HL-60/S4 treated with phorbol 12-myristate 13-acetate at 8.2 ng/mL for 4 days and 3 days (cell line): ENCODE measurements around the gene MRPS14.
"Not testable (repeated sequence)": the region's sequence is repeated elsewhere in the genome, so short reads cannot be mapped to it uniquely, and the experiment has no call there.

Source experiments
- in situ Hi-C: fragments of 300-500 bp; cut with MboI; formaldehyde crosslinking; loops from 2 replicates; pipeline ENCODE4 v1.15.0; 2022; ENCODE audit warnings: low sequenced_read_pairs

MRPS14 gene

GRCh38 chr1:175023043-175023921, at the start of gene MRPS14:
Gene MRPS14 (minus strand): TSS chr1:175023425. CDS start chr1:175023408, 17 bp downstream.
- in situ Hi-C loops = no loop called here

- in situ Hi-C loops = no loop called here
Measured at GRCh38 chr1:175072099-175072951, 49.1 kb upstream of the MRPS14 start.

DNA sequence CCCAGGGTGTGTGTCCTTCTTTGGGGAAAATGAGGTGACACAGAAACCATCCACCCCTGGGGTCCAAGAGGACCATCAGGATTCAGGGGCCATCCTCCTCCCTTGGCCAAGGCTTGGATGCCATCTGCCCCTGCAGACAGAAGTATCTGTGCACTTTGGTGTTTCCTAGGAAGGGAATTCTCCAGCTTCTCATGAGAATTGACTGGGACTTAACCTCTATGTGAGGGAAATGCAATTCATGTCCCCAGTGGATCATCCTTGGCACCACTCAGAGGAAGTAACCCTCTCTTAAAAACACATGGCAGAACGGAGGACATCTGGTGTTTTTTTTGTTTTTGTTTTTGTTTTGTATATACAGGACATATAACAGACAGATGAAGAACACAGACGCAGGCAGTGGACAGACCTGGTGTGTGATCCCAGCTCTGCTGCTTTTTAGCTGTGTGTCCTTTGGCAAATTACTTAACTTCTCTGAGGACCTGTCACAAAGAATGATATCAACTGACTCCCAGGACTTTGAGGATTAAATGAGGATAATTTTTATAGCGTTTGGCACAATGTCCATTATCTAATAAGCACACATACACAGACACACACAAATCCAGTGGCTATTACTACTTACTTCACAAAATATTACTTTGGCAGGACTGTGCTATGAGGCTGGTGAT, 48.2 kb upstream of the MRPS14 start:
- in situ Hi-C loops = no loop called here

DNA sequence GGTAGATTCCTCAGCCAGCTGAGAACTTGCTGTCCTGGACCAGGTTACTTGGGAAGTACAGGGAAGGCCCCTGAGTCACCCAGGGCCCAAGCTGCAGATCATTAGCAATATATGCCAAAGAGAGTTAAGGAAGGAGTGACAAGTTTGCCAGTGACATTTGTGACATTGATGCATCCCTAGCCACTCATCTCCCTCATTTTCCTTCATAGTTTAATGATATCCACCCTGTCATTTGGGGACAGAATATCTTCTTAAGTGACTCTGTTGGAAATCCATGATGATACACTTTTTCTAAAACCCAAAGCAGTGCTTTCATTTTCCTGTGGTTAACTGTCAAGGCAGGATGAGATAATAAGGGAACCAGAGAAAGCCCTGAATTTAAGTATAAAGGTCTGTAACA, 47.6 kb upstream of the MRPS14 start:
- in situ Hi-C loops = no loop called here

- in situ Hi-C loops = no loop called here
Measured at GRCh38 chr1:175067362-175068106, 44.3 kb upstream of the MRPS14 start, which contains the start of gene TNN. Gene TNN (plus strand): TSS chr1:175067833. CDS start chr1:175077419, 9,586 bp downstream.

- in situ Hi-C loops = no loop called here
Measured at GRCh38 chr1:175062858-175063257, 39.6 kb upstream of the MRPS14 start.

- in situ Hi-C loops = no loop called here
Measured at GRCh38 chr1:175062339-175062738, 39.1 kb upstream of the MRPS14 start.

GRCh38 chr1:175054736-175055135, 31.5 kb upstream of the MRPS14 start:
- in situ Hi-C loops = no loop called here

GRCh38 chr1:175050992-175051391, 27.8 kb upstream of the MRPS14 start:
- in situ Hi-C loops = no loop called here

- in situ Hi-C loops = no loop called here
Measured at GRCh38 chr1:175045519-175045918, 22.3 kb upstream of the MRPS14 start.

GRCh38 chr1:175045097-175045496, 21.9 kb upstream of the MRPS14 start:
- in situ Hi-C loops = no loop called here

DNA sequence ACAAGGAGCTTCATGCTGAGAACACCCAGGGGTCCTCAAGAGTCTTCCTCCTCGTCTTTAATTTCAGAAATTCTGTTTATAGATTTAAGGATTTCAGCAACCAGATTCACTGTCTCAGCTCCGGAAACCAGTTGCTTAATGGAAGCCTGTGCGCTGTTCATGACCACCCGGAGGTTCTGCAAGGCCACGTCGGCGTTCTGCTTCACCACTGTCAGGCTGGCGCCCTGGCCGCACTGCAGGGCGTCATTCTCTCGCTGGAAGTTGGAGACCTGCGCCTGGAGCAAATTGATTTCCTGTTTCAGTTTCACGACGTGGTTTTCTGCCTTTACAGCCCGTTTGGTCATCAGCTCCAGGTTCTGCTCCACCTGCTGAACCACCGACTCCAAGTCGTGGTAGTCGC, 21.4 kb upstream of the MRPS14 start:
- in situ Hi-C loops = not testable (repeated sequence)

DNA sequence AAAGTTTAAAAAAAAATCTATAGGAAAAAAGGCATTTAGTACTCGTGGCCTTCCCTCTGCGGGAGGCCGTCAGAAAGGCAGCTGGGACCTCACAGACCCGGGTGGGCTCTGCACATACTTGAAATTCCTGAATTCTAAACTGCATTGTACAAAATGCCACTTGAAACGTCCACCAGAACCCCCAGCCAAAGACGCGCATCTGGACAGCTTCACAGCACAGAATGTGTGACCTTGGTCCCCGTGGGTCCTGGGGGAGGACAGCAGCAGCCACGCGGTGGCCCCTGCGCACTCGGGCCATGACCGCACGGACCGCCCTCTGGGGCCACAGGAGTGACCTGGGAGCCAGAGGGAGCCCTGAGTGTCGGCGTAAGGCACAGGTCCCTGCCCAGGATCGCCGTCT, 20.6 kb upstream of the MRPS14 start:
- in situ Hi-C loops = no loop called here

DNA sequence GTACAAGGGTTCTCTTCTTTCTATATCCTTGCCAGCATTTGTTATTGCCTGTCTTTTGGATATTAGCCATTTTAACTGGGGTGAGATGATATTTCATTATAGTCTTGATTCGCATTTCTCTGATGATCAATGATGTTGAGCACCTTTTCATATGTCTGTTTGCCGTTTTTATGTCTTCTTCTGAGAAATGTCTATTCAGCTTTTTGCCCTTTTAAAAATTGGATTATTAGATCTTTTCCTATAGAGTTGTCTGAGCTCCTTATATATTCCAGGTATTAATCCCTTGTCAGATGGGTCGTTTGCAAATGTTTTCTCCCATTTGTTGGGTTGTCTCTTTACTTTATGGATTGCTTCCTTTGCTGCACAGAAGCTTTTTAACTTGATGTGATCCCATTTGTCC, 19.4 kb upstream of the MRPS14 start:
- in situ Hi-C loops = no loop called here

GRCh38 chr1:175040324-175040879, 17.2 kb upstream of the MRPS14 start:
- in situ Hi-C loops = no loop called here

DNA sequence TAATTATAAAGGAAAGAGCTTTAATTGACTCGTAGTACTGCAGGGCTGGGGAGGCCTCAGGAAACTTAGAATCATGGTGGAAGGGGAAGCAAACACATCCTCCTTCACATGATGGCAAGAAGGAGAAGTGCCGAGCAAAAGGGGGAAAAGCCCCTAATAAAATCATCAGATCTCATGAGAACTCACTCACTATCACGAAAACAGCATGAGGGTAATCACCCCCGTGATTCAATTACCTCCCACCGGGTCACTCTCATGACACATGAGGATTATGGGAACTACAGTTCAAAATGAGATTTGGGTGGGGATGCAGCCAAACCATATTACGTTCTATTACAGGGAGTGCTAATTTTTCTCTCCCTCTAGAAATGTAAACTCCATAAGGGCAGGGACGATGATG, 14.2 kb upstream of the MRPS14 start:
- in situ Hi-C loops = no loop called here

GRCh38 chr1:175036476-175036875, 13.3 kb upstream of the MRPS14 start:
- in situ Hi-C loops = no loop called here

DNA sequence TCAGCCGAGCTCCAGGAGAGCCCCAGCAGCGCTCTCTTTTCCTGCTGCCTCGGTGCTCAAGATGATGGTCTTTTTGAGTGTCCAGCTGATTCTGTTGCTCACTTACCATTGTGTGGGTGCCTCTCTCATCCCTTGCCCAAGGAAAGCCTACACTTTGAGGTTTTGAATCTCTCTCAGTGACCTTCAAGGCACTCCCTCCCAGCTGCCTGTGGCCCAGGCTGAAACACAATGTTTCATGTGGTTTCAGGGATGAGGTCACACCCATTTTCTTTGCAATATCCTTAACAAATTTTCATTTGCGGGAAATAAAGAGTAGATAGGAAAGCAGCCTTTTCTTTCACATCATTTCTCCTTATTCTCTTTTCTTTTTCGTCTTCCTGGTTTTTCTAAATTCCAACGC, 12.6 kb upstream of the MRPS14 start:
- in situ Hi-C loops = no loop called here

DNA sequence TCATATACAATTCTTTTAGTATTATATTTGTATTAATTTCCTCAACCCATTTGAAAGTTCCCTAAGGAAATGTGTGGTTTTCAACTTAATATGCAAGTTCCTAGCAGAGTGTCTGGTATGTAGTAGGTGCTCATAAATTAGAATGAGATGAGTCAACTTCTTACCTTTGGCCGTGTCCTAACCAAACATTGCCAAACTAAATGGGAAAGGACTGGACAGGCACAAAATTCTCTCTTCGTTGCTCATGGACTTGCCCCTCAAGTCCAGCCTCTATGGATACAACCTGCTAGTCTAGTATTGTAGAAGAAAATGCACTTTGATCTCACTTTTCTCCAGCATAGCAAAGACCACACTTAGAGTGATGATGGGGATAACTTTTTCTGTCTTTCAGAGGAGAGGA, 11.6 kb upstream of the MRPS14 start:
- in situ Hi-C loops = no loop called here

DNA sequence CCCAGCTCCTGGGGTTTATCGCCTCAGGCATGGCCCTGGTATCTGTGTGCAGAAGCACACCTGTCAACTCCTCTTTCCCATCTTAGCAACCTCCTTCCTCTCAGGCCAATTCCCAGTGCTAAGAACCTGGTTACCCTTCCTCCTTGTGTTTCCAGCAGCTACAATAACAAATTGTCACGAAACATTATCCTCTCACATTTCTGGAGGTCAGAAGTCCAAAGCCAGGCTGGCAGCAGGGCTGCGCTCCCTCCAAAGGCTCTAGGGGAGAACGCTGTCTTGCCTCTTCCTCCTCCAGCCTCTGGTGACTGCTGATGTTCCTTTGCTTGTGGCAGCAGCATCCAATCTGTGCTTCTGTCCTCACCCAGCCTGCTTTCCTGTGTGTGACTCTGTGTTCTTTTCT, 10.7 kb upstream of the MRPS14 start:
- in situ Hi-C loops = no loop called here
